Keratinocyte (primary cell): ENCODE measurements around the gene SFMBT2. TPM values are rescaled to one million over a fixed set of nuclear protein-coding genes. Genes with fewer than 3 reads are reported as not detected.

Experiments used
- DNase-seq: peaks from one replicate; pipeline ENCODE4 v3.0.0-alpha.2; 2011; ENCODE audit warnings: low read depth, missing footprints, low spot score
- FAIRE-seq: peaks from 2 replicates; lab custom pipeline; 2011; peaks lifted over from hg19 to GRCh38; lab: Jason Lieb, UNC
- H2AFZ ChIP-seq: 2 replicates; pipeline ENCODE4 v1.6.0; 2012; ENCODE audit warnings: low read length, control low read depth, inconsistent platforms; ENCODE audit not compliant: control insufficient read depth
- H3K27ac ChIP-seq: 2 replicates; pipeline ENCODE4 v1.5.1; 2011; ENCODE audit warnings: low read length; ENCODE audit not compliant: control insufficient read depth, insufficient read depth
- H3K27me3 ChIP-seq: 3 replicates; pipeline ENCODE4 v1.6.0; 2011; ENCODE audit warnings: low read length; ENCODE audit not compliant: control insufficient read depth, insufficient read depth; ENCODE audit errors: extremely low read depth
- H3K36me3 ChIP-seq, 2 experiments: 2 replicates in 1 of 2; 3 replicates in 1 of 2; pipeline ENCODE4 v1.5.1; 2011; ENCODE audit warnings: low read length in 2 of 2, mild to moderate bottlenecking in 1 of 2; ENCODE audit not compliant: control insufficient read depth in 2 of 2, insufficient read depth in 2 of 2; ENCODE audit errors: extremely low read depth in 1 of 2
- H3K4me1 ChIP-seq: 3 replicates; pipeline ENCODE4 v1.5.1; 2011; ENCODE audit warnings: low read length; ENCODE audit not compliant: control insufficient read depth, insufficient read depth; ENCODE audit errors: extremely low read depth
- H3K4me2 ChIP-seq: 3 replicates; pipeline ENCODE4 v1.6.0; 2011; ENCODE audit warnings: low read depth, low read length; ENCODE audit not compliant: control insufficient read depth, insufficient read depth; ENCODE audit errors: extremely low read depth
- H3K4me3 ChIP-seq, 3 experiments: fragments of 200-600 bp in 1 of 3; sonication (generic) in 1 of 3; 2 replicates in 2 of 3; 3 replicates in 1 of 3; pipeline ENCODE4 v1.5.1; 2011 to 2016; ENCODE audit warnings: low read length in 3 of 3, mild to moderate bottlenecking in 3 of 3, control low read depth in 2 of 3, inconsistent platforms in 1 of 3, low read depth in 1 of 3, mixed read lengths in 1 of 3, mixed run types in 1 of 3, moderate library complexity in 1 of 3; ENCODE audit not compliant: control insufficient read depth in 2 of 3, insufficient read depth in 2 of 3; ENCODE audit errors: extremely low read depth in 1 of 3
- H3K79me2 ChIP-seq: 2 replicates; pipeline ENCODE4 v1.6.0; 2012; ENCODE audit warnings: low read length; ENCODE audit not compliant: control insufficient read depth, insufficient read depth
- H3K9ac ChIP-seq: 3 replicates; pipeline ENCODE4 v1.6.0; 2011; ENCODE audit warnings: low read length; ENCODE audit not compliant: control insufficient read depth, insufficient read depth; ENCODE audit errors: extremely low read depth
- H3K9me1 ChIP-seq: 3 replicates; pipeline ENCODE4 v1.6.0; 2011; ENCODE audit warnings: low read length; ENCODE audit not compliant: control insufficient read depth, insufficient read depth; ENCODE audit errors: extremely low read depth
- H3K9me3 ChIP-seq: 2 replicates; pipeline ENCODE4 v1.5.1; 2012; ENCODE audit warnings: low read depth, low read length; ENCODE audit not compliant: control insufficient read depth
- H4K20me1 ChIP-seq: 3 replicates; pipeline ENCODE4 v1.6.0; 2011; ENCODE audit warnings: low read length; ENCODE audit not compliant: control insufficient read depth, insufficient read depth; ENCODE audit errors: extremely low read depth
- CTCF ChIP-seq, 3 experiments: IDR thresholded peaks in 1 of 3; conservative IDR thresholded peaks in 1 of 3; optimal IDR thresholded peaks in 1 of 3; 2 replicates in 2 of 3; 3 replicates in 1 of 3; pipeline versions ENCODE3 to v1.5.1; 2011; ENCODE audit warnings: low read length in 3 of 3, mild to moderate bottlenecking in 3 of 3, moderate library complexity in 2 of 3, control low read depth in 1 of 3, inconsistent platforms in 1 of 3; ENCODE audit not compliant: insufficient read depth in 2 of 3; ENCODE audit errors: extremely low read depth in 1 of 3
- EZH2 ChIP-seq: IDR thresholded peaks from one replicate; pipeline ENCODE4 v1.6.1; 2012; ENCODE audit warnings: inconsistent platforms, mild to moderate bottlenecking, low read length, moderate library complexity
- dilution Hi-C: fragments of 300-500 bp; cut with MboI; formaldehyde crosslinking; loops from one replicate; pipeline ENCODE4 v1.7.0; 2020; ENCODE audit warnings: low sequenced_read_pairs; ENCODE audit not compliant: extremely low pct_ligation_motif_present
- polyA plus RNA-seq, 5 experiments: library from polyadenylated mRNA; depleted of rRNA in 3 of 5; stranded (reverse) in 3 of 5; stranded (forward) in 1 of 5; unstranded in 1 of 5; fragments of >200 nt; gene quantifications; 1 replicate in 1 of 5; 2 replicates in 3 of 5; 3 replicates in 1 of 5; pipeline versions ENCODE4 v1.2.1 to v1.2.3, GENCODE V29; 2011 to 2012; ENCODE audit warnings: missing spikeins in 2 of 5, low read depth in 1 of 5, low replicate concordance in 1 of 5

SFMBT2 gene
- polyA plus RNA-seq, 1 donor (not counting 4 experiments of a cell fraction or from before 2014, with no cell fraction given) = 0.71 TPM

- H3K4me2 ChIP-seq = no peak overlapping the region
- dilution Hi-C loops = no loop called here
- no peaks in the 10 kb centered on the region for H3K27me3 ChIP-seq
- TF ChIP-seq EZH2 (no peak), CTCF (optimal IDR thresholded peaks at IDR 0.05 in 1 of 3, IDR thresholded peaks at IDR 0.05 in 1 of 3, conservative IDR thresholded peaks at IDR 0.05 in 1 of 3; ENCODE audit: extremely low read depth in 1 of 3, insufficient read depth in 2 of 3, low read length in 3 of 3) (no peak)
- FAIRE-seq (no peak), DNase-seq (no peak)
- H3K4me1 ChIP-seq = no peaks in the 10 kb centered on the region
- no peak overlapping the region for H3K4me3 ChIP-seq
- H3K27ac ChIP-seq = no peak overlapping the region
- no peak overlapping the region for H2AFZ ChIP-seq
- no peaks in the 10 kb centered on the region for H3K36me3 ChIP-seq
- H3K79me2 ChIP-seq = no peaks in the 10 kb centered on the region
- no peak overlapping the region for H3K9ac ChIP-seq
- H3K9me3 ChIP-seq = no peaks in the 10 kb centered on the region
- no peaks in the 10 kb centered on the region for H4K20me1 ChIP-seq
- H3K9me1 ChIP-seq = no peaks in the 10 kb centered on the region
Measured at GRCh38 chr10:7181420-7181819, 229.4 kb downstream of the SFMBT2 start.

GRCh38 chr10:7179536-7179935 lies 231.3 kb downstream of the SFMBT2 start:
- H4K20me1 ChIP-seq = no peaks in the 10 kb centered on the region
- H3K9ac ChIP-seq = no peak overlapping the region
- no peaks in the 10 kb centered on the region for H3K9me3 ChIP-seq
- dilution Hi-C loops = no loop called here
- H3K27me3 ChIP-seq = no peaks in the 10 kb centered on the region
- no peaks in the 10 kb centered on the region for H3K36me3 ChIP-seq
- H3K4me2 ChIP-seq = no peak overlapping the region
- H3K79me2 ChIP-seq = no peaks in the 10 kb centered on the region
- no peak overlapping the region for H3K4me3 ChIP-seq
- FAIRE-seq (no peak), DNase-seq (no peak)
- no peaks in the 10 kb centered on the region for H3K4me1 ChIP-seq
- H3K27ac ChIP-seq = no peak overlapping the region
- H3K9me1 ChIP-seq = no peaks in the 10 kb centered on the region
- TF ChIP-seq EZH2 (no peak), CTCF (optimal IDR thresholded peaks at IDR 0.05 in 1 of 3, IDR thresholded peaks at IDR 0.05 in 1 of 3, conservative IDR thresholded peaks at IDR 0.05 in 1 of 3; ENCODE audit: extremely low read depth in 1 of 3, insufficient read depth in 2 of 3, low read length in 3 of 3) (no peak)
- H2AFZ ChIP-seq = no peak overlapping the region
